Hepatocyte (in vitro differentiated cells): ENCODE results near the gene RCAN2.

Experiments used
- CTCF ChIP-seq: fragments of 200-600 bp; sonication (generic); IDR thresholded peaks from 2 replicates; pipeline ENCODE4 v1.5.1; 2016; ENCODE audit warnings: antibody characterized with exemption, mild to moderate bottlenecking; ENCODE audit not compliant: poor library complexity
- EZH2 ChIP-seq: fragments of 200-600 bp; sonication (generic); IDR thresholded peaks from 2 replicates; pipeline ENCODE4 v1.6.1; 2016; ENCODE audit warnings: antibody characterized with exemption, mild to moderate bottlenecking, borderline replicate concordance
- EZH2phosphoT487 ChIP-seq: fragments of 200-600 bp; sonication (generic); IDR thresholded peaks from one replicate; pipeline ENCODE4 v1.6.1; 2018; ENCODE audit warnings: antibody characterized with exemption, mild to moderate bottlenecking, low read depth, moderate library complexity; ENCODE audit not compliant: unreplicated experiment, severe bottlenecking

- TF ChIP-seq CTCF (no peak), EZH2 (no peak), EZH2phosphoT487 (no peak)
Observed at GRCh38 chr6:46320505-46320904, 170.7 kb downstream of the RCAN2 start.
